Heart right ventricle (tissue), 16 donors: ENCODE measurements around the gene COPB2. TPM values are rescaled to one million over a fixed set of nuclear protein-coding genes. Genes with fewer than 3 reads are reported as not detected.

ENCODE experiments used
- ATAC-seq, 8 donors: fragments of 200-7000 bp; cut with Tn5 transposase; one replicate each; pipeline ENCODE4 v1.9.1; 2020; ENCODE audit warnings: mild to moderate bottlenecking in 8 of 8, moderate library complexity in 8 of 8, moderate number of reproducible peaks in 1 of 8
- DNase-seq, 2 donors: peaks; one replicate each; pipeline ENCODE4 v3.0.0-alpha.2; 2020
- H3K27ac ChIP-seq, 10 donors: fragments of 200-600 bp; sonication (generic) in 2 of 10; one replicate each; pipeline versions ENCODE4 v1.5.0 to v1.8.0; 2020 to 2022; ENCODE audit warnings: mild to moderate bottlenecking in 3 of 10
- H3K27me3 ChIP-seq, 7 donors: fragments of 200-600 bp; one replicate each; pipeline ENCODE4 v1.8.0; 2021 to 2022; ENCODE audit warnings: mild to moderate bottlenecking in 2 of 7
- H3K36me3 ChIP-seq, 9 donors: fragments of 200-600 bp; sonication (generic) in 1 of 9; one replicate each; pipeline versions ENCODE4 v1.5.0 to v1.8.0; 2020 to 2022; ENCODE audit warnings: mild to moderate bottlenecking in 2 of 9
- H3K4me1 ChIP-seq, 9 donors: fragments of 200-600 bp; sonication (generic) in 1 of 9; one replicate each; pipeline versions ENCODE4 v1.5.0 to v1.8.0; 2020 to 2022; ENCODE audit warnings: mild to moderate bottlenecking in 4 of 9
- H3K4me3 ChIP-seq, 10 donors: fragments of 200-600 bp; sonication (generic) in 2 of 10; one replicate each; pipeline versions ENCODE4 v1.5.0 to v1.8.0; 2020 to 2022; ENCODE audit warnings: mild to moderate bottlenecking in 7 of 10, moderate library complexity in 2 of 10
- H3K9me3 ChIP-seq, 11 donors: fragments of 200-600 bp in 10 of 11; sonication (generic) in 2 of 11; one replicate each; pipeline versions ENCODE4 v1.5.0 to v1.8.0; 2013 to 2022; ENCODE audit warnings: mild to moderate bottlenecking in 2 of 11, control low read depth in 1 of 11, moderate library complexity in 1 of 11
- WGBS, 2 donors: extraction: QIAGEN DNeasy Blood & Tissue Kit; methylation state at CpG; one replicate each; pipeline ENCODE4 v1.1.7; 2013; ENCODE audit warnings: inconsistent platforms in 1 of 2; 5-methylcytosine and 5-hydroxymethylcytosine counted together
- intact Hi-C, 10 donors: fragments of 100-400 bp; cut with DNase I; formaldehyde crosslinking; loops; one replicate each; pipeline versions ENCODE4 v1.11.1 to v1.14.2; 2022
- polyA plus RNA-seq, 2 donors: library from polyadenylated mRNA; stranded (reverse); fragments of 200-250 nt; gene quantifications; one replicate each; pipeline ENCODE4 v1.2.3, GENCODE V29; 2013
- total RNA-seq, 10 donors: library from RNA; stranded (reverse); fragmentation: NEBNext Ultra II Directional in 3 of 10; extraction: Animal tissue kit (Norgen Biotek cat#: 25700) in 3 of 10; gene quantifications; one replicate each; pipeline versions ENCODE4 v1.2.1 to v1.2.4, GENCODE V29; 2021 to 2023
- TF ChIP-seq, protein P1 (sequence below), 9 donors: fragments of 200-600 bp; sonication (generic) in 2 of 9; IDR thresholded peaks; one replicate each; pipeline versions ENCODE4 v1.5.0 to v1.8.0; 2021 to 2022; ENCODE audit warnings: antibody characterized with exemption in 9 of 9, mild to moderate bottlenecking in 5 of 9, moderate library complexity in 1 of 9
- donor health status: Arrhythmogenic right ventricular cardiomyopathy.
- donor health status: ischemic (EF 13 %, LVEDD 7.1; RV severe dilation, severe dysfunction).
- donor health status: healthy with polysubstance abuse.
- donor health status: DM: no; HTN: yes; CAD: no.
- donor health status: DM: no; HTN: no; CAD: no.
- donor health status: ischemic (EF 25% LVEDD 6.9; RV normal size, moderate dysfunction).
- donor health status: ischemic (EF 25% LVEDD 5.7; RV mildly dilated, moderate dysfunction).
- donor health status: healthy.
- donor health status: DM: yes; HTN: yes; CAD: no.
- donor health status: Ischemic cardiomyopathy.
- donor health status: ischemic (EF 35%, LVEDD 5.7; RV mildly dilated, moderate dysfunction).
- donor health status: nonischemic (EF 11% LVEDD 7.7; RV severe dilation, severe dysfunction).
- donor health status: DM: yes; HTN: yes; CAD: no.
- donor health status: PGD.
- donor health status: ischemic (EF 29% LVEDD 5.4; RV normal size, mild dysfunction).
- donor health status: nonischemic (EF 23%, LVEDD 6.1; RV moderate dilation, normal function).

COPB2 gene
- total and polyA plus RNA-seq, 12 donors, result 15.4 to 79.7 (median 65.2) TPM

DNA sequence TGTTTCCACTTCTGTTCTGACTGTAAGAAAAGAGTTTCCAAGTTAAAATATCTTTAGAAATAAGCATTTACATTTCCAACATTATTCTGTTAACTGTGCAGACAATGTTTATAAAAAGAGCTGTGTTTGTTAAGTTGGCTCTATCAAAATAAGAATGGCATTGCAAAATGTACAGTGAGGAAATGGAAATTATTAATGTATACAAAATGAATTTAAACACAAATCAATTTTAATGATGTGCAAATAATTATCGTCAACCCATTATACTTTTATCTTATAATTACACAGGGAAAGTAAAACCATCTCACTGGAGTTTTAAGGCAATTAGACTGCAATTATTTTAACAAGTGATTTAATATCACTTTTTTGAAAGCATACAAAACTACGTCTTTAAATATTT is 28.2 kb downstream of the COPB2 start:
- no peaks in the 10 kb centered on the region for H3K9me3 ChIP-seq
- TF ChIP-seq, protein P1, sequence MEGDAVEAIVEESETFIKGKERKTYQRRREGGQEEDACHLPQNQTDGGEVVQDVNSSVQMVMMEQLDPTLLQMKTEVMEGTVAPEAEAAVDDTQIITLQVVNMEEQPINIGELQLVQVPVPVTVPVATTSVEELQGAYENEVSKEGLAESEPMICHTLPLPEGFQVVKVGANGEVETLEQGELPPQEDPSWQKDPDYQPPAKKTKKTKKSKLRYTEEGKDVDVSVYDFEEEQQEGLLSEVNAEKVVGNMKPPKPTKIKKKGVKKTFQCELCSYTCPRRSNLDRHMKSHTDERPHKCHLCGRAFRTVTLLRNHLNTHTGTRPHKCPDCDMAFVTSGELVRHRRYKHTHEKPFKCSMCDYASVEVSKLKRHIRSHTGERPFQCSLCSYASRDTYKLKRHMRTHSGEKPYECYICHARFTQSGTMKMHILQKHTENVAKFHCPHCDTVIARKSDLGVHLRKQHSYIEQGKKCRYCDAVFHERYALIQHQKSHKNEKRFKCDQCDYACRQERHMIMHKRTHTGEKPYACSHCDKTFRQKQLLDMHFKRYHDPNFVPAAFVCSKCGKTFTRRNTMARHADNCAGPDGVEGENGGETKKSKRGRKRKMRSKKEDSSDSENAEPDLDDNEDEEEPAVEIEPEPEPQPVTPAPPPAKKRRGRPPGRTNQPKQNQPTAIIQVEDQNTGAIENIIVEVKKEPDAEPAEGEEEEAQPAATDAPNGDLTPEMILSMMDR (IDR thresholded peaks at IDR 0.05), result no peak
- H3K4me3 ChIP-seq, result no peak overlapping the region
- H3K4me1 ChIP-seq, result peaks cover 0 to 7% (median 0%) of the 10 kb centered on the region in 9 donors
- ATAC-seq, result no peak
- H3K27ac ChIP-seq, result no peak overlapping the region
- intact Hi-C loops, result loop anchor here in 1 of 10 donors (5.0 kb wide), 1 partner anchor 1089 kb away; no protein-coding TSS in a partner anchor
- WGBS, 2 donors, result 91 to 94% methylated on average over 2 of the region's 2 CpGs
- no peak for DNase-seq
- peaks cover 0 to 100% (median 78%) of the 10 kb centered on the region in 9 donors for H3K36me3 ChIP-seq
- no peaks in the 10 kb centered on the region for H3K27me3 ChIP-seq

DNA sequence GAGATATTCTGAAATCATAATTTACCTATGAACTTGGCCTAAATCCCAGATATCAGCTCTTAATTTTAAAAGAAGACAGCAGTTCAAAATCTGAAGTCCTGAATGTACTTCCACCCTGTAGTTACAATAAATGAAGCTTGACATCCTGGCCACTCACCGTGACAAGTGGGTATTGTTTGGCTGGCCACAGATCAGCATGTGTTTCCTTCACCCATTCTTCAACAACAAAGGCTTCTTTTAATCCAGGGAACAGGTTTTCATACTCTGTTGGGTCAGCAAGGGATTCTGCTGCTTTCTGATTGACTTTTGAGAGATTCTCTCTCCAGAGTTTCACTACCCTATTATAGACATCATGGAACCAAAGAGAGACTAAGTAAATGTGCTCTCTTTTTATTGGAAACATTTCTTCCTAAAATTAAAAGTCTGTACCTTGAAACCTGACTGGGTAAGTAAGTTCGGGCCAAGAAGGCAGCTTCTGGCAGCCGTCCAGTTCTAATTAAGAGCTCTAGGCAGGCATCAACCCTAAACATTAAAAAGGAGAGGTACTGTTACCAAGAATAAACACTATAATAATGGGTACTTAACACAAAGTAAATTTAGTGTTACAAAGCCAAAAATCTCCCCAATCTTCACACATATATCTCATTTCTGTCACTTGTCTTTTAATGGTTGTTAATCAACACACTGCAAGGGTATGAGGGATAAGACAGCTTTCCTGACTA is 30.4 kb downstream of the COPB2 start:
- Histone ChIP-seq H3K36me3 (peaks cover 0 to 100% (median 77%) of the 10 kb centered on the region in 9 donors), H3K4me3 (no peak overlapping the region), H3K27me3 (no peaks in the 10 kb centered on the region), H3K27ac (peak overlapping the region in 1 of 10 donors; percentile 3), H3K9me3 (no peaks in the 10 kb centered on the region), H3K4me1 (peaks cover 0 to 12% (median 0%) of the 10 kb centered on the region in 9 donors)
- intact Hi-C loops, result no loop called here
- no peak for DNase-seq
- ATAC-seq, result no peak
- TF ChIP-seq, protein P1 (IDR thresholded peaks at IDR 0.05), result no peak
- 61 to 66% methylated on average over 3 of the region's 3 CpGs for WGBS, 2 donors

DNA sequence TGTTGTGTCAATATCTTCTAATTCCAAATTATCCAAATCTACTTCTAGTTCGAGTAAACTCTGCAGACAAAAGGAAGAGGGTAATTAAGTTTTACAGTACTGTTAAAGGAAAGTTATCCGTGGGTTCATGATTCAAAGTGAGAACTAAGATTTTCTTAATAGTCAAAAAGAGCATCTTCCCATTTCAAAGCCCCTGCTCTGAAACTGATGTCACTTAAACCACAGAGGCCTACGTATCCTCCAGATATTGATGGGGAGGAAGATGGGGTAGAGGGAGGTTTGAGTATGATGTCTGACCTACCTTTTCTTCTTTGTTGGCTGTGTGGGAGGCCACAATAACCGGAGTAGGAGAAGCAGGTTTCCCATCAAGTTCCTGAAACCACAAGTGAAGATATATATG is 31.5 kb downstream of the COPB2 start:
- peaks cover 0 to 100% (median 83%) of the 10 kb centered on the region in 9 donors for H3K36me3 ChIP-seq
- ATAC-seq (no peak), DNase-seq (no peak)
- intact Hi-C loops, result no loop called here
- TF ChIP-seq, protein P1 (IDR thresholded peaks at IDR 0.05), result no peak
- H3K9me3 ChIP-seq, result no peaks in the 10 kb centered on the region
- 87 to 91% methylated on average over 4 of the region's 4 CpGs for WGBS, 2 donors
- peaks cover 0 to 12% (median 0%) of the 10 kb centered on the region in 9 donors for H3K4me1 ChIP-seq
- no peaks in the 10 kb centered on the region for H3K27me3 ChIP-seq
- no peak overlapping the region for H3K4me3 ChIP-seq
- no peak overlapping the region for H3K27ac ChIP-seq

DNA sequence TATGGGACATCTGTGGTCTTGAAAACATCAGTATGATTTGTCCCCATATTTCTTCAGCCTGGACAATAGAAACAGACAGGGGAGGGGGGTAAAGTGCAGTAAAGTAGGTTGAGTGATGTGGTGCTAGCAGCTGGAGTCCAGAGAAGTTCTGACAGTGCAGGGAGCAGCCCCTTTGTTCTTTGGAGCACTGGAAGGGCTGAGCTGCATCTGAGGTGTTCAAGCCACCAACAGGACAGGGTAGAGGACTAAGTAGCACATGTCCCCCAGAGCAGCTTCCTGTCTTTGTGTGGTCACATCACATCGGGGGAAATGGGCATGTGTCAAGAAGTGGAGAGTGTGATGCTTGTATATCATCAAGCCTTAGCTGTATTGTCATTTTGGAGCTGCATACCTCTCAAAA is 33.6 kb downstream of the COPB2 start:
- ATAC-seq (peak in 2 of 8 donors; percentile 27 to 47), DNase-seq (no peak)
- 30 to 50% methylated on average over 1 of the region's 1 CpG for WGBS, 2 donors
- Histone ChIP-seq H3K9me3 (no peaks in the 10 kb centered on the region), H3K36me3 (peaks cover 0 to 100% (median 75%) of the 10 kb centered on the region in 9 donors), H3K4me3 (no peak overlapping the region), H3K27ac (no peak overlapping the region), H3K27me3 (no peaks in the 10 kb centered on the region), H3K4me1 (peaks cover 0 to 12% (median 0%) of the 10 kb centered on the region in 9 donors)
- intact Hi-C loops, result no loop called here
- TF ChIP-seq, protein P1 (IDR thresholded peaks at IDR 0.05), result no peak
